DND-41 (cell line): ENCODE measurements around the gene BCO1.

Experiments
- EZH2 ChIP-seq: IDR thresholded peaks from 3 replicates; pipeline ENCODE4 v1.6.1; 2012; ENCODE audit warnings: borderline replicate concordance, low read depth, mild to moderate bottlenecking, moderate library complexity, low read length, inconsistent platforms; ENCODE audit not compliant: severe bottlenecking
- TF ChIP-seq, protein P1 (sequence below): IDR thresholded peaks from 2 replicates; pipeline ENCODE4 v1.5.1; 2012; ENCODE audit warnings: borderline replicate concordance, low read length, moderate library complexity, mild to moderate bottlenecking; ENCODE audit not compliant: poor library complexity, severe bottlenecking; ENCODE audit errors: extremely low read depth

DNA sequence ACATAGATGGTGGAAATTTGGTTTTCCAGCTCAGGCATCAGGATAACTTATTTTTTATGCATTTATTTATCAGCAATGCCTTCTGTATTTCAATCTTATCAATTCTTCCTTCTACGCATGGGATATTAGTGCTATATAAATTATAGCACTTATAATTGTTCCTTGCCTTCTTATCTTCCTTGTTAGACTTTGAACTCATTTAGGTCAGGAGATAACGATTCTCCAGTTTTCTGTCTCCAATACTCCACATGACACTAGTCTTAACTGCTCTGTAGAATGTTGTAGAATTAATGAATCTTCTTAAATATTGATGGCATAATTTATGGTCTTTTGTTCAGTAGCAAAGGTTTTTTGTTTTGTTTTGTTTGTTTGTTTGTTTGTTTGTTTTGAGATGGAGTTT lies 10.7 kb upstream of the BCO1 start:
- TF ChIP-seq, protein P1, sequence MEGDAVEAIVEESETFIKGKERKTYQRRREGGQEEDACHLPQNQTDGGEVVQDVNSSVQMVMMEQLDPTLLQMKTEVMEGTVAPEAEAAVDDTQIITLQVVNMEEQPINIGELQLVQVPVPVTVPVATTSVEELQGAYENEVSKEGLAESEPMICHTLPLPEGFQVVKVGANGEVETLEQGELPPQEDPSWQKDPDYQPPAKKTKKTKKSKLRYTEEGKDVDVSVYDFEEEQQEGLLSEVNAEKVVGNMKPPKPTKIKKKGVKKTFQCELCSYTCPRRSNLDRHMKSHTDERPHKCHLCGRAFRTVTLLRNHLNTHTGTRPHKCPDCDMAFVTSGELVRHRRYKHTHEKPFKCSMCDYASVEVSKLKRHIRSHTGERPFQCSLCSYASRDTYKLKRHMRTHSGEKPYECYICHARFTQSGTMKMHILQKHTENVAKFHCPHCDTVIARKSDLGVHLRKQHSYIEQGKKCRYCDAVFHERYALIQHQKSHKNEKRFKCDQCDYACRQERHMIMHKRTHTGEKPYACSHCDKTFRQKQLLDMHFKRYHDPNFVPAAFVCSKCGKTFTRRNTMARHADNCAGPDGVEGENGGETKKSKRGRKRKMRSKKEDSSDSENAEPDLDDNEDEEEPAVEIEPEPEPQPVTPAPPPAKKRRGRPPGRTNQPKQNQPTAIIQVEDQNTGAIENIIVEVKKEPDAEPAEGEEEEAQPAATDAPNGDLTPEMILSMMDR = no peak
- no peak for TF ChIP-seq EZH2
